ENCODE measurements around the gene OR10X1.

- TF ChIP-seq CTCF (IDR thresholded peaks at IDR 0.05) (no peak), REST (IDR thresholded peaks at IDR 0.05; ENCODE audit: low read depth, low read length) (no peak), MEF2A (IDR thresholded peaks at IDR 0.05; ENCODE audit: borderline replicate concordance, low read depth) (no peak), USF1 (IDR thresholded peaks at IDR 0.05; ENCODE audit: borderline replicate concordance, low read depth) (no peak), RCOR1 (IDR thresholded peaks at IDR 0.05; ENCODE audit: low read length) (no peak), EZH2phosphoT487 (IDR thresholded peaks at IDR 0.05; ENCODE audit: borderline replicate concordance, low read depth) (no peak), MXI1 (IDR thresholded peaks at IDR 0.05; ENCODE audit: low read depth, low read length) (no peak), FOXM1 (IDR thresholded peaks at IDR 0.05; ENCODE audit: low read depth) (no peak), GABPA (IDR thresholded peaks at IDR 0.05; ENCODE audit: low read depth) (no peak)
Observed at GRCh38 chr1:158552296-158552695, 27.4 kb downstream of the OR10X1 start.

All from SK-N-SH (cell line).